GM18507 (cell line): ENCODE measurements around the gene SORT1.
"Not testable (repeated sequence)": the region's sequence is repeated elsewhere in the genome, so short reads cannot be mapped to it uniquely, and the experiment has no call there.

Source experiments
- DNase-seq: peaks from one replicate; pipeline ENCODE4 v3.0.0; 2011; ENCODE audit warnings: low read depth; ENCODE audit not compliant: insufficient read length; ENCODE audit errors: extremely low spot score
- FAIRE-seq: peaks from 2 replicates; lab custom pipeline; 2011; peaks lifted over from hg19 to GRCh38; lab: Jason Lieb, UNC

The SORT1 gene

GRCh38 chr1:109305991-109306390 lies 91.7 kb downstream of the SORT1 start:
- not testable (repeated sequence) for DNase-seq, FAIRE-seq

GRCh38 chr1:109304226-109304920 lies 93.3 kb downstream of the SORT1 start:
- DNase-seq (no peak), FAIRE-seq (no peak)

GRCh38 chr1:109301874-109302273 lies 95.8 kb downstream of the SORT1 start:
- FAIRE-seq (no peak), DNase-seq (no peak)

GRCh38 chr1:109300650-109301151 lies 97.0 kb downstream of the SORT1 start:
- DNase-seq (no peak), FAIRE-seq (no peak)

- DNase-seq (no peak), FAIRE-seq (no peak)
Measured at GRCh38 chr1:109299558-109300343, 98.0 kb downstream of the SORT1 start.

- no peak for FAIRE-seq
Measured at GRCh38 chr1:109298666-109299557, 98.8 kb downstream of the SORT1 start.

GRCh38 chr1:109296782-109297181 lies 100.9 kb downstream of the SORT1 start:
- FAIRE-seq (no peak), DNase-seq (no peak)

More at GRCh38 chr1:109298666-109299557, 98.8 kb downstream of the SORT1 start:
- no peak for DNase-seq

- FAIRE-seq: no peak
Measured at GRCh38 chr1:109295712-109296415, 101.9 kb downstream of the SORT1 start.

GRCh38 chr1:109294481-109294880 lies 103.2 kb downstream of the SORT1 start:
- no peak for FAIRE-seq
- DNase-seq: no peak

More at GRCh38 chr1:109295712-109296415, 101.9 kb downstream of the SORT1 start:
- DNase-seq: no peak

- no peak for FAIRE-seq
- DNase-seq: no peak
Measured at GRCh38 chr1:109293026-109293425, 104.7 kb downstream of the SORT1 start.

GRCh38 chr1:109292364-109292763 lies 105.4 kb downstream of the SORT1 start:
- DNase-seq (no peak), FAIRE-seq (no peak)

- DNase-seq: no peak
- FAIRE-seq: no peak
Measured at GRCh38 chr1:109290998-109291397, 106.7 kb downstream of the SORT1 start.

- FAIRE-seq (no peak), DNase-seq (no peak)
Measured at GRCh38 chr1:109290137-109290536, 107.6 kb downstream of the SORT1 start.

- not testable (repeated sequence) for FAIRE-seq
Measured at GRCh38 chr1:109286762-109287161, 111.0 kb downstream of the SORT1 start.

GRCh38 chr1:109283748-109284600 lies 113.7 kb downstream of the SORT1 start:
- FAIRE-seq (no peak), DNase-seq (no peak)

More at GRCh38 chr1:109286762-109287161, 111.0 kb downstream of the SORT1 start:
- DNase-seq: not testable (repeated sequence)

- DNase-seq (peak; percentile 97), FAIRE-seq (peak; percentile 91)
Measured at GRCh38 chr1:109282952-109283747, 114.6 kb downstream of the SORT1 start, which contains the start of gene PSRC1. PSRC1 (minus strand) TSS chr1:109283145.

GRCh38 chr1:109282497-109282951 lies 115.2 kb downstream of the SORT1 start:
- FAIRE-seq: no peak

More at GRCh38 chr1:109282497-109282951, 115.2 kb downstream of the SORT1 start:
- DNase-seq: no peak
